OCI-LY7 (cell line): Measurements from ENCODE around the gene MOK.
"Not testable (repeated sequence)": the region's sequence is repeated elsewhere in the genome, so short reads cannot be mapped to it uniquely, and the experiment has no call there.

Source experiments
- EZH2phosphoT487 ChIP-seq: fragments of 200-600 bp; sonication (generic); IDR thresholded peaks from 2 replicates; pipeline ENCODE4 v1.6.1; 2018; ENCODE audit warnings: low read depth, borderline replicate concordance, mild to moderate bottlenecking, mixed run types, antibody characterized with exemption, low read length, moderate library complexity, mixed read lengths
- TF ChIP-seq, protein P1 (sequence below): fragments of 200-600 bp; sonication (generic); conservative IDR thresholded peaks from 2 replicates; pipeline ENCODE4 v1.5.1; 2014; ENCODE audit warnings: mild to moderate bottlenecking, antibody characterized with exemption, low read length, moderate library complexity, mixed read lengths

DNA sequence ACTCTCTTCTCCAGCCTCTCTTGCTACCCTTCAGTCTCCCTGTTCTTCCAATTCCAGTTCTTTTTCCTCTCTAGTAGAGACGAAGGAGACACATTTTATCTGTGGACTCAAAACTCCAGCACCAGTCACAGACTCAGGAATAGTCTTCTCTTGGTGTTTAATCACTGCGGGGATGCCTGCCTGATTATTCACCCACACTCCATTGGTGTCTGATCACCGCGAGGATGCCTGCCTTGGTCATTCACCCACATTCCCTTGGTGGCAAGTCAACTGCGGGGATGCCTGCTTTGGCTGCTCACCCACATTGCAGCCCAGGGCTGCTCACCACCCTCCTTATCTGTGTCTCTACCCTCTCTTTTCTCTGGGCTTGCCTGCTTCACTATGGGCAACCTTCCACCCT lies 64.5 kb downstream of the MOK start:
- TF ChIP-seq, protein P1, sequence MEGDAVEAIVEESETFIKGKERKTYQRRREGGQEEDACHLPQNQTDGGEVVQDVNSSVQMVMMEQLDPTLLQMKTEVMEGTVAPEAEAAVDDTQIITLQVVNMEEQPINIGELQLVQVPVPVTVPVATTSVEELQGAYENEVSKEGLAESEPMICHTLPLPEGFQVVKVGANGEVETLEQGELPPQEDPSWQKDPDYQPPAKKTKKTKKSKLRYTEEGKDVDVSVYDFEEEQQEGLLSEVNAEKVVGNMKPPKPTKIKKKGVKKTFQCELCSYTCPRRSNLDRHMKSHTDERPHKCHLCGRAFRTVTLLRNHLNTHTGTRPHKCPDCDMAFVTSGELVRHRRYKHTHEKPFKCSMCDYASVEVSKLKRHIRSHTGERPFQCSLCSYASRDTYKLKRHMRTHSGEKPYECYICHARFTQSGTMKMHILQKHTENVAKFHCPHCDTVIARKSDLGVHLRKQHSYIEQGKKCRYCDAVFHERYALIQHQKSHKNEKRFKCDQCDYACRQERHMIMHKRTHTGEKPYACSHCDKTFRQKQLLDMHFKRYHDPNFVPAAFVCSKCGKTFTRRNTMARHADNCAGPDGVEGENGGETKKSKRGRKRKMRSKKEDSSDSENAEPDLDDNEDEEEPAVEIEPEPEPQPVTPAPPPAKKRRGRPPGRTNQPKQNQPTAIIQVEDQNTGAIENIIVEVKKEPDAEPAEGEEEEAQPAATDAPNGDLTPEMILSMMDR = not testable (repeated sequence)
- not testable (repeated sequence) for TF ChIP-seq EZH2phosphoT487
